ENCODE results near the gene TCEA2. TPM values are rescaled to one million over a fixed set of nuclear protein-coding genes. Genes with fewer than 3 reads are reported as not detected.

TCEA2 gene
- total and polyA plus RNA-seq, 2 donors (not counting 1 experiment from before 2014, with no cell fraction given): 17.1 to 23.9 TPM

GRCh38 chr20:64107736-64108457 is 44.9 kb downstream of the TCEA2 start:
- Histone ChIP-seq H2AFZ (ENCODE audit: low read length) (no peak overlapping the region), H3K4me1 (ENCODE audit: control insufficient read depth, extremely low read depth, insufficient read depth, low read length) (no peaks in the 10 kb centered on the region), H3K4me2 (ENCODE audit: extremely low read depth, insufficient read depth, low read length) (no peak overlapping the region), H4K20me1 (ENCODE audit: control insufficient read depth, extremely low read depth, insufficient read depth, low read length) (no peaks in the 10 kb centered on the region), H3K9me3 (ENCODE audit: control insufficient read depth, insufficient read depth, low read depth, low read length) (no peaks in the 10 kb centered on the region), H3K4me3 (replicated peaks in 1 of 4; ENCODE audit: control extremely low read depth in 1 of 4, insufficient read depth in 1 of 4, low read depth in 3 of 4, low read length in 4 of 4) (no peak overlapping the region), H3K27me3 (ENCODE audit: control insufficient read depth, insufficient read depth, low read length) (peaks cover 9% of the 10 kb centered on the region), H3K79me2 (ENCODE audit: control insufficient read depth, insufficient read depth, low read length) (no peaks in the 10 kb centered on the region), H3K9ac (ENCODE audit: insufficient read depth, low read length) (no peak overlapping the region), H3K27ac (ENCODE audit: insufficient read depth, low read length) (no peak overlapping the region), H3K36me3 (ENCODE audit: control insufficient read depth, insufficient read depth, low read length) (no peaks in the 10 kb centered on the region)
- no peak for TF ChIP-seq CTCF (conservative IDR thresholded peaks at IDR 0.05 in 1 of 2, IDR thresholded peaks at IDR 0.05 in 1 of 2; ENCODE audit: low read depth in 1 of 2, low read length in 2 of 2)
- TF ChIP-seq EZH2 (IDR thresholded peaks at IDR 0.05; ENCODE audit: low read length, missing control alignments): no peak
- no peak for DNase-seq (ENCODE audit: low read depth in 2 of 2)

GRCh38 chr20:64108731-64109681 is 46.0 kb downstream of the TCEA2 start:
- Histone ChIP-seq H3K27ac (ENCODE audit: insufficient read depth, low read length) (no peak overlapping the region), H3K27me3 (ENCODE audit: control insufficient read depth, insufficient read depth, low read length) (peaks cover 3% of the 10 kb centered on the region), H3K4me2 (ENCODE audit: extremely low read depth, insufficient read depth, low read length) (no peak overlapping the region), H3K9me3 (ENCODE audit: control insufficient read depth, insufficient read depth, low read depth, low read length) (no peaks in the 10 kb centered on the region), H4K20me1 (ENCODE audit: control insufficient read depth, extremely low read depth, insufficient read depth, low read length) (no peaks in the 10 kb centered on the region), H3K4me3 (replicated peaks in 1 of 4; ENCODE audit: control extremely low read depth in 1 of 4, insufficient read depth in 1 of 4, low read depth in 3 of 4, low read length in 4 of 4) (no peak overlapping the region), H3K79me2 (ENCODE audit: control insufficient read depth, insufficient read depth, low read length) (no peaks in the 10 kb centered on the region), H3K4me1 (ENCODE audit: control insufficient read depth, extremely low read depth, insufficient read depth, low read length) (no peaks in the 10 kb centered on the region), H2AFZ (ENCODE audit: low read length) (no peak overlapping the region), H3K9ac (ENCODE audit: insufficient read depth, low read length) (no peak overlapping the region), H3K36me3 (ENCODE audit: control insufficient read depth, insufficient read depth, low read length) (no peaks in the 10 kb centered on the region)
- no peak for DNase-seq (ENCODE audit: low read depth in 2 of 2)
- TF ChIP-seq CTCF (conservative IDR thresholded peaks at IDR 0.05 in 1 of 2, IDR thresholded peaks at IDR 0.05 in 1 of 2; ENCODE audit: low read depth in 1 of 2, low read length in 2 of 2) (no peak), EZH2 (IDR thresholded peaks at IDR 0.05; ENCODE audit: low read length, missing control alignments) (no peak)

- Histone ChIP-seq H4K20me1 (ENCODE audit: control insufficient read depth, extremely low read depth, insufficient read depth, low read length) (no peaks in the 10 kb centered on the region), H3K79me2 (ENCODE audit: control insufficient read depth, insufficient read depth, low read length) (no peaks in the 10 kb centered on the region), H3K4me3 (replicated peaks in 1 of 4; ENCODE audit: control extremely low read depth in 1 of 4, insufficient read depth in 1 of 4, low read depth in 3 of 4, low read length in 4 of 4) (no peak overlapping the region), H3K36me3 (ENCODE audit: control insufficient read depth, insufficient read depth, low read length) (no peaks in the 10 kb centered on the region), H2AFZ (ENCODE audit: low read length) (no peak overlapping the region), H3K4me2 (ENCODE audit: extremely low read depth, insufficient read depth, low read length) (no peak overlapping the region), H3K9me3 (ENCODE audit: control insufficient read depth, insufficient read depth, low read depth, low read length) (no peaks in the 10 kb centered on the region), H3K27me3 (ENCODE audit: control insufficient read depth, insufficient read depth, low read length) (peaks cover 3% of the 10 kb centered on the region), H3K9ac (ENCODE audit: insufficient read depth, low read length) (no peak overlapping the region), H3K4me1 (ENCODE audit: control insufficient read depth, extremely low read depth, insufficient read depth, low read length) (no peaks in the 10 kb centered on the region), H3K27ac (ENCODE audit: insufficient read depth, low read length) (no peak overlapping the region)
- TF ChIP-seq EZH2 (IDR thresholded peaks at IDR 0.05; ENCODE audit: low read length, missing control alignments) (no peak), CTCF (conservative IDR thresholded peaks at IDR 0.05 in 1 of 2, IDR thresholded peaks at IDR 0.05 in 1 of 2; ENCODE audit: low read depth in 1 of 2, low read length in 2 of 2) (no peak)
- no peak for DNase-seq (ENCODE audit: low read depth in 2 of 2)
Measured at GRCh38 chr20:64109831-64110391, 46.9 kb downstream of the TCEA2 start.

Data from fibroblast of lung (primary cell).